AG04450 (cell line): Measurements from ENCODE around the gene TRMT1. TPM values are rescaled to one million over a fixed set of nuclear protein-coding genes. Genes with fewer than 3 reads are reported as not detected.
"Not testable (repeated sequence)": the region's sequence is repeated elsewhere in the genome, so short reads cannot be mapped to it uniquely, and the experiment has no call there.

Experiments
- CTCF ChIA-PET: fragments of 300-600, 350-600 bp; formaldehyde crosslinking; extraction: SDS; loops from one replicate; lab custom pipeline; 2022; ENCODE audit warnings: antibody characterized with exemption, inconsistent platforms; lab: Charles Lee
- POLR2A ChIA-PET: fragments of 350-600 bp; formaldehyde crosslinking; extraction: SDS; loops from one replicate; lab custom pipeline; 2021; ENCODE audit warnings: antibody characterized with exemption, inconsistent platforms; lab: Yijun Ruan, JAX
- DNase-seq: peaks from one replicate; pipeline ENCODE4 v3.0.0-alpha.2; 2011; ENCODE audit warnings: low read depth, low spot score
- H3K27ac ChIP-seq: one replicate; pipeline ENCODE4 v1.5.1; 2012; ENCODE audit warnings: low read depth, low read length, control low read depth
- H3K27me3 ChIP-seq: one replicate; pipeline ENCODE4 v1.6.0; 2012; ENCODE audit warnings: low read length; ENCODE audit not compliant: control insufficient read depth, insufficient read depth
- H3K4me3 ChIP-seq: 2 replicates; pipeline ENCODE4 v1.5.1; 2011; ENCODE audit warnings: mild to moderate bottlenecking, low read depth, low read length, control low read depth
- H3K9me3 ChIP-seq: 2 replicates; pipeline ENCODE4 v1.5.1; 2012; ENCODE audit warnings: low read length; ENCODE audit not compliant: control insufficient read depth, insufficient read depth
- CTCF ChIP-seq: IDR thresholded peaks from 2 replicates; pipeline ENCODE4 v1.5.1; 2011; ENCODE audit warnings: low read depth, low read length, control low read depth, inconsistent platforms
- polyA plus RNA-seq: library from polyadenylated mRNA; depleted of rRNA; stranded (reverse); fragments of >200 nt; gene quantifications from 2 replicates; pipeline ENCODE4 v1.2.3, GENCODE V29; 2011

TRMT1 gene
- polyA plus RNA-seq, 1 experiment, result 17.3 TPM

- peak; percentile 86 for DNase-seq
- H3K27ac ChIP-seq, result peak within 1 kb of the TSS; percentile 94
- peaks cover 6% of the 10 kb centered on the region; the same call in 1 of the 2 replicates for H3K9me3 ChIP-seq
- peak within 1 kb of the TSS; percentile 87 for H3K4me3 ChIP-seq
- TF ChIP-seq CTCF, result peak; percentile 67
- CTCF ChIA-PET, result interaction anchor here (1.2 to 1.7 kb wide), 4 partner anchors 23 to 185 kb away, joined by 3 to 8 read pairs (median 4); no protein-coding TSS in a partner anchor
- POLR2A ChIA-PET, result interaction anchor here (0.5 to 2.5 kb wide), 6 partner anchors 11 to 185 kb away, joined by 3 to 16 read pairs (median 3); partner anchors contain the start of gene NACC1
- no peaks in the 10 kb centered on the region for H3K27me3 ChIP-seq
Measured at GRCh38 chr19:13150187-13150930, 33.8 kb upstream of the TRMT1 start, which contains the start of the genes IER2 and STX10. IER2 (plus strand) TSS chr19:13150411; CDS start chr19:13153187, 2,776 bp downstream. STX10 (minus strand) TSS chr19:13150375; CDS start chr19:13150173, 202 bp downstream.

GRCh38 chr19:13149628-13150186 is 33.2 kb upstream of the TRMT1 start:
- no peak for DNase-seq
- CTCF ChIA-PET, result interaction anchor here (1.2 to 1.7 kb wide), 4 partner anchors 22 to 184 kb away, joined by 3 to 8 read pairs (median 4); no protein-coding TSS in a partner anchor
- H3K4me3 ChIP-seq, result peak overlapping the region; percentile 87

GRCh38 chr19:13149173-13149627 is 32.7 kb upstream of the TRMT1 start:
- peak overlapping the region; percentile 87 for H3K4me3 ChIP-seq
- not testable (repeated sequence) for H3K27ac ChIP-seq, H3K27me3 ChIP-seq, DNase-seq, H3K9me3 ChIP-seq
- POLR2A ChIA-PET, result interaction anchor here (0.6 to 2.5 kb wide), 4 partner anchors 12 to 30 kb away, joined by 3 to 16 read pairs (median 6); partner anchors contain the start of gene NACC1
- CTCF ChIA-PET, result interaction anchor here (1.4 to 1.6 kb wide), 2 partner anchors 29 to 184 kb away, joined by 3 to 8 read pairs; no protein-coding TSS in a partner anchor

More at GRCh38 chr19:13149628-13150186, 33.2 kb upstream of the TRMT1 start:
- Histone ChIP-seq H3K27me3 (no peaks in the 10 kb centered on the region), H3K9me3 (peaks cover 6% of the 10 kb centered on the region; the same call in 1 of the 2 replicates), H3K27ac (peak overlapping the region; percentile 94)
- POLR2A ChIA-PET, result interaction anchor here (0.5 to 2.5 kb wide), 7 partner anchors 12 to 184 kb away, joined by 3 to 16 read pairs (median 3); partner anchors contain the start of gene NACC1
- no peak for TF ChIP-seq CTCF

DNA sequence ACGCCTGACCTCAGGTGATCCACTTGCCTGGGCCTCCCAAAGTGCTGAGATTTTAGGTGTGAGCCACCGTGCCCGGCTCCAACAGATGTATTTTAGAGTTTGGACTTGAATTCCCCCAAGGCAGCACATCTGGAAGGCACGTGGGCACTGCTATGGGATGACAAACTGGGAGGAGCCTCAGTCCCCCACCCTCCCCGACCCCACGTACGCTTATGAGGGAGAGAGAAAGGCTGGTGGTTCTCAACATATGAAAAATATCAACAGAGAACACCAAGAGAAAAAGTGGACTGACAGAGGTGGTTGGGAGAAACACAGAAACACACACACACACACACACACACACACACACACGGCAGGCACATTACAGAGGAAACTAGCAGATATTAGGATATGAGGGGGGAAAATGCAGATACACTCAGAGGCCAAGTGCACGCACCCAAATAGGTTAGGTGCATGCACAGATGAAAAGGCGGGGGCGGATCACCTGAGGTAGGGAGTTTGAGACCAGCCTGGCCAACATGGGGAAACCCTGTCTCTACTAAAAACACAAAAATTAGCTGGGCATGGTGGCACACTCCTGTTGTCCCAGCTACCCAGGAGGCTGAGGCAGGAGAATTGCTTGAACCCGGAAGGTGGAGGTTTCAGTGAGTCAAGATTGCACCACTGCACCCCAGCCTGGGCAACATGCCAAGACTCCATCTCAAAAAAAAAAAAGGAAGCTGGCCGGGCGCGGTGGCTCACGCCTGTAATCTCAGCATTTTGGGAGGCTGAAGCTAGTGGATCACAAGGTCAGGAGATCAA is 30.4 kb upstream of the TRMT1 start:
- peaks cover under 1% of the 10 kb centered on the region; the same call in 1 of the 2 replicates for H3K9me3 ChIP-seq
- H3K27me3 ChIP-seq, result no peaks in the 10 kb centered on the region
- H3K27ac ChIP-seq, result no peak overlapping the region
- no peak for DNase-seq
- no peak overlapping the region for H3K4me3 ChIP-seq
- ChIA-PET CTCF (interaction anchor here (0.6 to 1.9 kb wide), 2 partner anchors 85 to 169 kb away, joined by 3 to 6 read pairs; no protein-coding TSS in a partner anchor), POLR2A (interaction anchor here (0.6 to 0.7 kb wide), 2 partner anchors 9 to 121 kb away, joined by 3 read pairs; no protein-coding TSS in a partner anchor)
- TF ChIP-seq CTCF, result no peak
